ENCODE results near the gene MUC13.

The MUC13 gene

DNA sequence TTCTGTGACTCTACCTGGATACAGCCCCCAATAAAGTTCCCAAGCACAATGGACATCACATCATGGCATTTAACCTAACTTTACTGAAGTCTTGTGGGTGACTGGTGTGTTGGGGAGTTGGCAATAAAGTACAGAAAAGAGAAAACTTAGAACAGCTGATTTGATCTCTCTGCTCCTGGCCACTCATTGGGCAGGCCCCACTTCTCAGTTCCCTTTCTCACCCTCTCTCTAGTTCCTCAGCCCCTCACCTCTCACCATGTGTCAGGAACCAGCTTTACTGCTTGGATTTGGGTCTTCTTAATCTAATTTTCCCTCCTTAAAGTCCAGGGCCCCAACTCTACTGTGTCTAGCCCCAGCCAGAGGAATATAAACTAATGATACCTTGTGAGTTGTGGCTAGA is 713 bp upstream of the MUC13 start:
- no peak for DNase-seq (ENCODE audit: extremely low read depth, low read depth)
- TF ChIP-seq, protein P1, sequence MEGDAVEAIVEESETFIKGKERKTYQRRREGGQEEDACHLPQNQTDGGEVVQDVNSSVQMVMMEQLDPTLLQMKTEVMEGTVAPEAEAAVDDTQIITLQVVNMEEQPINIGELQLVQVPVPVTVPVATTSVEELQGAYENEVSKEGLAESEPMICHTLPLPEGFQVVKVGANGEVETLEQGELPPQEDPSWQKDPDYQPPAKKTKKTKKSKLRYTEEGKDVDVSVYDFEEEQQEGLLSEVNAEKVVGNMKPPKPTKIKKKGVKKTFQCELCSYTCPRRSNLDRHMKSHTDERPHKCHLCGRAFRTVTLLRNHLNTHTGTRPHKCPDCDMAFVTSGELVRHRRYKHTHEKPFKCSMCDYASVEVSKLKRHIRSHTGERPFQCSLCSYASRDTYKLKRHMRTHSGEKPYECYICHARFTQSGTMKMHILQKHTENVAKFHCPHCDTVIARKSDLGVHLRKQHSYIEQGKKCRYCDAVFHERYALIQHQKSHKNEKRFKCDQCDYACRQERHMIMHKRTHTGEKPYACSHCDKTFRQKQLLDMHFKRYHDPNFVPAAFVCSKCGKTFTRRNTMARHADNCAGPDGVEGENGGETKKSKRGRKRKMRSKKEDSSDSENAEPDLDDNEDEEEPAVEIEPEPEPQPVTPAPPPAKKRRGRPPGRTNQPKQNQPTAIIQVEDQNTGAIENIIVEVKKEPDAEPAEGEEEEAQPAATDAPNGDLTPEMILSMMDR (IDR thresholded peaks at IDR 0.05; ENCODE audit: low read depth, low read length) = no peak

DNA sequence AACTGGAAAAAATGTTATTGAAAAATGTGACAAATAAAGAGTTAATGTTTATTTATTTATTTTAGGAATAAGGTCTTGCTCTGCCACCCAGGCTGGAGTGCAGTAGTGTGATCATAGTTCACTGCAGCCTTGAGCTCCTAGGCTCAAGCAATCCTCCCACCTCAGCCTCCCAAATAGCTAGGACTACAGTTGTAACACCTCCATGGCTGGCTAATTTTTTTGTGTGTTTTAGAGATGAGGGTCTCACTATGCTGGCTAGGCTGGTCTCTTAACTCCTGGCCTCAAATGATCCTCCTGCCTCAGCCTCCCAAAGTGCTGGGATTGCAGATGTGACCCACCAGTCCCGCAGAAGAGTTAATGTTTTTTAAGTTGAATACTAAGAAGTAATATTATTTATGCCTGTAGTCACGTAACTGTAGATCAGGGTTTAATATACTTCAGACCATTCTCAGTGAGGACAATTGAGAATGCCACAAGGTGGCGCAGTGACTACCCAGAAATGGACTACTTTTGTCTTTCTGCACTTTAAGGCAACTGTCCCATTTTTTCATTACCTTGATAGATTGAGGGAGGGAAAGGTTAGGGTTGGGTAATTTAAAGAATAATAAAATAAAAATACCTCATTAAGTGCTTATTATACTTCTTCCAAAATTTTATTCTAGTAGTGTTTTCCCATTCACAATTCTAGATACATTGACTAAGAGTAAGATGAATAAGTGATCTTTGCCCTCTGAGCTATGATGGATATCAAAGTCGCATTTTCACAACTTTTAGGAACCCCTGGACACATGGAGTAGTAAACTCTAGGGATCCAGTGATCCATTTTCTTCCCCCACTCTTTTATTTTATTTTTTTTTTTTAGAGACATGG is 6.0 kb downstream of the MUC13 start:
- DNase-seq (ENCODE audit: extremely low read depth, low read depth) = peak; percentile 40
- TF ChIP-seq, protein P1 (IDR thresholded peaks at IDR 0.05; ENCODE audit: low read depth, low read length) = peak; percentile 78

DNA sequence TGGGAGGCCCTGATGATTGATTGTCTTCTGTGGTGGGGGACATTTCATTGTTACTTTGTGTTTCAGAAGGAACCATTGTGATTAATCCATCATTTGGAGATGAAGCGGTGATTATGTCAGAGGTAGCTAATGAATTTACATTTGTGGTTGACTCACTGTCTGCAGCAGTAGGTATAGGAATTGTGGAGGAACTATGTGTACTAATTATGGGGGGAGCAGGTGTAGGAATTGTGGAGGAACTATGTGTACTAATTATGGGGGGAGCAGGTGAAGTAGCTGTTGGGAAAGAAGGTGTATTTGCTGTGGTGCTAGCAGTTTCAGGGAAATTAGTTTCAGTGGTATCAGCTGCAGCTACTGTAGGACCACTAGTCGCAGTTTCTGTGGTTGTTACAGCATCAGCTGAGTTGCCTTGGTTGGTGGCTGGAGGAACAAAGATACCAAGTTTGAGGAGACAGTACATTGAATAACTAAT is 6.9 kb downstream of the MUC13 start:
- TF ChIP-seq, protein P1 (IDR thresholded peaks at IDR 0.05; ENCODE audit: low read depth, low read length) = no peak
- no peak for DNase-seq (ENCODE audit: extremely low read depth, low read depth)

DNA sequence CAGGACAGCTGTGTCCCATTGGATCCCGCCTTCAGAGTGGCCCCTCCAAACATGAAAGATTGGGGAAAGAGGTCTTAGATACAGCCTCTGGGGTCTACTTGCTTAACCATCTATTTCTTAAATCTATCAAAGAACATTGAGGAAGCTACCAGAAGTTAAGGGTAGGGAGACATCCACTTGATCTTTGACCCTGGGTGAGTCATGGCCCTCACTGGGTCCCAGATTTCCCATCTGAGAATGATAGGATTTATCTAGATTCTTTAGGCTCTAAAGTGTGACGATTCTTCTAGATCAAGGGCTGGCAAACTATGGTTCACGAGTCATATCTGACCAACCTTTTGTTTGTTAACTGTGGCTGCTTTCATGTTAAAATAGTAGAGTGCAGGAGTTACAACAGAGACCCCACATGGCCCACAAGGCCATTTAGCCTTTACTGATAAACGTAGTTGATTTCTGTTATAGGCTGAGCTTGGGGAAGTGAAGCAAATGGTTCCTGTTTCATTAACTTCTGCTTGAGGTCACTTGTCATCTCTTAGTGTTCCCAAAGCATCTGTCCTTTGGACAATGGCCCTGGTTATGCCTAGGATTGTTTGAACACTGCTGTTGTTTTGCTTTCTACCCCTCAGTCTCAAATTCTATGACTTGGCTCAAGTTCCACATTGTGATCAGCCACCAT is 8.0 kb downstream of the MUC13 start:
- TF ChIP-seq, protein P1 (IDR thresholded peaks at IDR 0.05; ENCODE audit: low read depth, low read length) = no peak
- DNase-seq (ENCODE audit: extremely low read depth, low read depth) = no peak

DNA sequence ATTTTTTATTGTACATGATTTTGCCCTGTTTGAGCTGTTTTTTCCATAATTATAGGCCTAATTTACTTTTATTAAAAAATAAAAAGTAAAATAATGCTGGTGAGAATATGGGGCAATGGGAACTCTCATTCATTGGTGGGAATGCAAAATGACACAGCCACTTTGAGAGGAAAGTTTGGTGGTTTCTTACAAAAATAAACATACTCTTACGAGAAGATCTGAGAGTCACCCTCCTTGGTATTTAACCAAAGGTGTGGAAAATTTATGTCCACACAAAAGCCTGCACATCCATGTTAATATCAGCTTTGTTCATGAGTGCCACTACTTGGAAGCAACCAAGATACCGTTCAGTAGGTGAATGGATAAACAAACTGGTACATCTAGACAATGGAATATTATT is 9.8 kb downstream of the MUC13 start:
- TF ChIP-seq, protein P1 (IDR thresholded peaks at IDR 0.05; ENCODE audit: low read depth, low read length) = no peak
- no peak for DNase-seq (ENCODE audit: extremely low read depth, low read depth)

DNA sequence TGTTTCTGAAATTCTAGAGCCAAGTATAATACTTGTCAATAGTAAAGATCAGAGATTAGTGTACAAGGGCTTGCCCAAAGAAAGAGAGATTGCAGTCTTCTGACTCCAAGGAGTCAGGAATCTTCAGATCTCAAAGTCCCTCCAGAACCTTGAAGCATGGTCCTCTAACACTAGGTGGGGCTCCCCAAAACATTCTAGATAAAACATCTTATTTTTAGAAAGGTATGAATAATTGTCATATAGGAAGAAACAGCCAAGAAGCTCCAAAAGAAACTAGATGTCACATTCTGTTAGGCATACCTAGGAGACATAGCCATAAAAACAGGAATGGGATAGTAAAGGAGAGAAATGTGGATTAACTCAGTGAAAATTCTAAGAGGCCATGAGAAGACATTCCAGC is 10.7 kb downstream of the MUC13 start:
- DNase-seq (ENCODE audit: extremely low read depth, low read depth) = no peak
- TF ChIP-seq, protein P1 (IDR thresholded peaks at IDR 0.05; ENCODE audit: low read depth, low read length) = peak; percentile 18

DNA sequence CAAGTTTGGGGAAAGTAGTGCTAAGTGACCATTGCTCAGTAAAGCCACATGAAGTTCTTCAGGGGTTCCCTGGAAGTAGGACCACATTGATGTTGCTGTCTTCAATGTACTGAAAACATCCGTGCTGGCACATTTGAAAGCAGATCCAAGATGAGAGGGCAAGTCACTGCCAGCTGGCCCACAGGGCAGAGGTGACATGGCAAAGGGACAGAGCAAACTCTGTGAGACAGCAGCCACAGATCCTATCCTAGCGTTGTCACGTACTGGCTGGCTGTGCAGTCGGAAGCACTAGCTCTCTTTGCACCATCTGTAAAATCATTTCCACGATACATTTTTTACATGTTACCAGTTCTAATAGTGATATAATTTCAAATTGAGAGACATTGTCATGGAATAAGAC is 13.8 kb downstream of the MUC13 start:
- DNase-seq (ENCODE audit: extremely low read depth, low read depth) = no peak
- TF ChIP-seq, protein P1 (IDR thresholded peaks at IDR 0.05; ENCODE audit: low read depth, low read length) = no peak

Measured in AG09319 (cell line).